GM18870 (cell line): ENCODE data around the gene PRKCE.
"Not testable (repeated sequence)": the region's sequence is repeated elsewhere in the genome, so short reads cannot be mapped to it uniquely, and the experiment has no call there.

Experiments used
- ATAC-seq: cut with Tn5 transposase; IDR thresholded peaks from one replicate; pipeline ENCODE4 v1.9.1; 2021; ENCODE audit warnings: moderate library complexity; ENCODE audit not compliant: unreplicated experiment

Gene PRKCE

GRCh38 chr2:46198164-46198883 is 546.8 kb downstream of the PRKCE start:
- no peak for ATAC-seq

- ATAC-seq = no peak
Observed at GRCh38 chr2:46198966-46199365, 547.5 kb downstream of the PRKCE start.

- ATAC-seq = no peak
Observed at GRCh38 chr2:46200100-46200690, 548.7 kb downstream of the PRKCE start.

GRCh38 chr2:46200861-46201605 is 549.6 kb downstream of the PRKCE start:
- no peak for ATAC-seq

GRCh38 chr2:46202453-46202852 is 551.0 kb downstream of the PRKCE start:
- ATAC-seq = no peak

GRCh38 chr2:46202987-46203386 is 551.5 kb downstream of the PRKCE start:
- ATAC-seq = no peak

GRCh38 chr2:46203636-46204035 is 552.2 kb downstream of the PRKCE start:
- ATAC-seq = not testable (repeated sequence)

- no peak for ATAC-seq
Observed at GRCh38 chr2:46207591-46207990, 556.1 kb downstream of the PRKCE start.

- no peak for ATAC-seq
Observed at GRCh38 chr2:46208766-46209165, 557.3 kb downstream of the PRKCE start.

GRCh38 chr2:46210063-46210462 is 558.6 kb downstream of the PRKCE start:
- ATAC-seq = no peak

- no peak for ATAC-seq
Observed at GRCh38 chr2:46211461-46211860, 560.0 kb downstream of the PRKCE start.

- no peak for ATAC-seq
Observed at GRCh38 chr2:46213906-46214305, 562.4 kb downstream of the PRKCE start.

- no peak for ATAC-seq
Observed at GRCh38 chr2:46216213-46216612, 564.7 kb downstream of the PRKCE start.

- not testable (repeated sequence) for ATAC-seq
Observed at GRCh38 chr2:46223514-46223913, 572.0 kb downstream of the PRKCE start.

- ATAC-seq = no peak
Observed at GRCh38 chr2:46225150-46225625, 573.7 kb downstream of the PRKCE start.

- no peak for ATAC-seq
Observed at GRCh38 chr2:46225730-46226129, 574.3 kb downstream of the PRKCE start.

- ATAC-seq = no peak
Observed at GRCh38 chr2:46226620-46227019, 575.1 kb downstream of the PRKCE start.

- ATAC-seq = no peak
Observed at GRCh38 chr2:46227022-46227421, 575.5 kb downstream of the PRKCE start.

- no peak for ATAC-seq
Observed at GRCh38 chr2:46227674-46228289, 576.3 kb downstream of the PRKCE start.

- ATAC-seq = peak; percentile 81
Observed at GRCh38 chr2:46229134-46230063, 577.9 kb downstream of the PRKCE start.
